MM.1S (cell line): ENCODE data around the gene GSN.

Source experiments
- DNase-seq: peaks from one replicate; pipeline ENCODE4 v3.0.0-alpha.2; 2015
- H2AFZ ChIP-seq: fragments of 300-600 bp; sonication (generic); 2 replicates; pipeline ENCODE4 v1.6.0; 2016; ENCODE audit warnings: antibody characterized with exemption, low read length
- H3F3A ChIP-seq: fragments of 300-600 bp; sonication (generic); 2 replicates; pipeline ENCODE4 v1.6.1; 2016; ENCODE audit warnings: mild to moderate bottlenecking, antibody characterized with exemption, low read length, moderate library complexity, mixed read lengths; ENCODE audit not compliant: insufficient read depth
- H3K27ac ChIP-seq: fragments of 300-600 bp; sonication (generic); 2 replicates; pipeline ENCODE4 v1.5.1; 2016; ENCODE audit warnings: mild to moderate bottlenecking, low read length
- H3K27me3 ChIP-seq: fragments of 300-600 bp; sonication (generic); replicated peaks from 2 replicates; pipeline ENCODE4 v1.6.0; 2016; ENCODE audit warnings: low read length; ENCODE audit not compliant: insufficient read depth
- H3K36me3 ChIP-seq: fragments of 300-600 bp; sonication (generic); replicated peaks from 2 replicates; pipeline ENCODE4 v1.6.1; 2016; ENCODE audit warnings: mild to moderate bottlenecking, low read length, mixed read lengths; ENCODE audit not compliant: insufficient read depth
- H3K4me1 ChIP-seq: fragments of 300-600 bp; sonication (generic); 2 replicates; pipeline ENCODE4 v1.6.1; 2016; ENCODE audit warnings: low read length, mixed read lengths
- H3K4me2 ChIP-seq: fragments of 300-600 bp; sonication (generic); 2 replicates; pipeline ENCODE4 v1.6.0; 2016; ENCODE audit warnings: low read depth, low read length
- H3K4me3 ChIP-seq: fragments of 300-600 bp; sonication (generic); 2 replicates; pipeline ENCODE4 v1.5.1; 2016; ENCODE audit warnings: low read length, mixed read lengths
- H3K79me2 ChIP-seq: fragments of 300-600 bp; sonication (generic); 2 replicates; pipeline ENCODE4 v1.6.1; 2016; ENCODE audit warnings: mixed run types, low read length, mixed read lengths
- H3K9ac ChIP-seq: fragments of 300-600 bp; sonication (generic); 2 replicates; pipeline ENCODE4 v1.6.1; 2016; ENCODE audit warnings: low read length, mixed read lengths
- H3K9me2 ChIP-seq: fragments of 300-600 bp; sonication (generic); replicated peaks from 2 replicates; pipeline ENCODE4 v1.6.1; 2016; ENCODE audit warnings: mild to moderate bottlenecking, low read length, mixed read lengths; ENCODE audit not compliant: insufficient read depth
- H3K9me3 ChIP-seq: fragments of 300-600 bp; sonication (generic); replicated peaks from 2 replicates; pipeline ENCODE4 v1.6.1; 2016; ENCODE audit warnings: mild to moderate bottlenecking, low read length, mixed read lengths; ENCODE audit not compliant: insufficient read depth
- H4K20me1 ChIP-seq: fragments of 300-600 bp; sonication (generic); 2 replicates; pipeline ENCODE4 v1.6.1; 2016; ENCODE audit warnings: mild to moderate bottlenecking, low read length, moderate library complexity, mixed read lengths; ENCODE audit not compliant: insufficient read depth
- CTCF ChIP-seq: fragments of 300-600 bp; sonication (generic); IDR thresholded peaks from 2 replicates; pipeline ENCODE4 v1.5.1; 2016; ENCODE audit warnings: antibody characterized with exemption, low read length, mixed read lengths
- EZH2 ChIP-seq: fragments of 300-600 bp; sonication (generic); optimal IDR thresholded peaks from 2 replicates; pipeline ENCODE3; 2017; ENCODE audit warnings: low read depth, mild to moderate bottlenecking, antibody characterized with exemption, low read length, mixed read lengths
- EZH2phosphoT487 ChIP-seq: fragments of 300-600 bp; sonication (generic); IDR thresholded peaks from 2 replicates; pipeline ENCODE4 v1.6.1; 2018; ENCODE audit warnings: antibody characterized with exemption, low read length

Gene GSN

GRCh38 chr9:121354762-121355161 lies 86.8 kb downstream of the GSN start:
- Histone ChIP-seq H3K4me1 (peaks cover 17% of the 10 kb centered on the region), H3K4me2 (no peak overlapping the region), H3F3A (peaks cover 11% of the 10 kb centered on the region; the same call in 1 of the 2 replicates), H3K27ac (no peak overlapping the region), H3K4me3 (no peak overlapping the region), H3K9me2 (no peaks in the 10 kb centered on the region), H2AFZ (no peak overlapping the region), H3K27me3 (no peaks in the 10 kb centered on the region), H4K20me1 (no peaks in the 10 kb centered on the region), H3K9ac (no peak overlapping the region), H3K9me3 (no peaks in the 10 kb centered on the region), H3K36me3 (no peaks in the 10 kb centered on the region), H3K79me2 (no peaks in the 10 kb centered on the region)
- no peak for DNase-seq
- TF ChIP-seq EZH2phosphoT487 (no peak), EZH2 (no peak), CTCF (no peak)

GRCh38 chr9:121357011-121357410 lies 89.0 kb downstream of the GSN start:
- H3K9me2 ChIP-seq: no peaks in the 10 kb centered on the region
- no peak overlapping the region for H3K9ac ChIP-seq
- no peak for DNase-seq
- no peak overlapping the region for H3K4me3 ChIP-seq
- H3F3A ChIP-seq: peaks cover 20% of the 10 kb centered on the region
- no peak overlapping the region for H3K4me2 ChIP-seq
- H3K27me3 ChIP-seq: no peaks in the 10 kb centered on the region
- peaks cover 30% of the 10 kb centered on the region for H3K4me1 ChIP-seq
- TF ChIP-seq CTCF (no peak), EZH2 (no peak), EZH2phosphoT487 (no peak)
- no peaks in the 10 kb centered on the region for H3K36me3 ChIP-seq
- H4K20me1 ChIP-seq: no peaks in the 10 kb centered on the region
- no peaks in the 10 kb centered on the region for H3K9me3 ChIP-seq
- H3K79me2 ChIP-seq: no peaks in the 10 kb centered on the region
- H2AFZ ChIP-seq: no peak overlapping the region
- H3K27ac ChIP-seq: no peak overlapping the region

- Histone ChIP-seq H3K9me2 (no peaks in the 10 kb centered on the region), H3K9me3 (no peaks in the 10 kb centered on the region), H4K20me1 (no peaks in the 10 kb centered on the region), H3K4me3 (no peak overlapping the region; the same call in 1 of the 2 replicates), H3K4me2 (peak overlapping the region; percentile 44), H3F3A (peaks cover 20% of the 10 kb centered on the region), H3K27me3 (no peaks in the 10 kb centered on the region), H3K4me1 (peaks cover 30% of the 10 kb centered on the region), H3K36me3 (no peaks in the 10 kb centered on the region), H2AFZ (peak overlapping the region; percentile 6; the same call in 1 of the 2 replicates), H3K27ac (peak overlapping the region; percentile 47; the same call in 1 of the 2 replicates), H3K9ac (no peak overlapping the region), H3K79me2 (no peaks in the 10 kb centered on the region)
- DNase-seq: no peak
- no peak for TF ChIP-seq EZH2
- no peak for TF ChIP-seq EZH2phosphoT487
Measured at GRCh38 chr9:121358751-121359150, 90.8 kb downstream of the GSN start.

- Histone ChIP-seq H3K9me3 (no peaks in the 10 kb centered on the region), H3F3A (peaks cover 20% of the 10 kb centered on the region), H3K4me2 (peak overlapping the region; percentile 44), H3K9me2 (no peaks in the 10 kb centered on the region), H4K20me1 (no peaks in the 10 kb centered on the region), H3K27ac (peak overlapping the region; percentile 47; the same call in 1 of the 2 replicates), H3K9ac (no peak overlapping the region), H3K4me1 (peaks cover 30% of the 10 kb centered on the region), H2AFZ (no peak overlapping the region), H3K27me3 (no peaks in the 10 kb centered on the region), H3K36me3 (no peaks in the 10 kb centered on the region), H3K4me3 (no peak overlapping the region), H3K79me2 (no peaks in the 10 kb centered on the region)
- DNase-seq: peak; percentile 75
- TF ChIP-seq EZH2: no peak
- TF ChIP-seq CTCF: no peak
- no peak for TF ChIP-seq EZH2phosphoT487
Measured at GRCh38 chr9:121359351-121360294, 91.7 kb downstream of the GSN start.
